IPS DF 4.7 (cell line): Measurements from ENCODE around the gene ELOVL7.
"Not testable (repeated sequence)": the region's sequence is repeated elsewhere in the genome, so short reads cannot be mapped to it uniquely, and the experiment has no call there.

ENCODE experiments used
- DNase-seq: peaks from one replicate; pipeline ENCODE4 v3.0.0-alpha.2; 2013; ENCODE audit warnings: low spot score; ENCODE audit errors: extremely low read depth

The ELOVL7 gene

GRCh38 chr5:60795424-60795950 is 48.6 kb downstream of the ELOVL7 start:
- not testable (repeated sequence) for DNase-seq

- DNase-seq, result no peak
These were observed 49.4 kb downstream of the ELOVL7 start for GRCh38 chr5:60794691-60795090.

- no peak for DNase-seq
These were observed 51.6 kb downstream of the ELOVL7 start for GRCh38 chr5:60792438-60792837.

GRCh38 chr5:60789551-60789950 is 54.5 kb downstream of the ELOVL7 start:
- DNase-seq, result no peak

GRCh38 chr5:60788863-60789513 is 55.1 kb downstream of the ELOVL7 start:
- DNase-seq, result no peak

GRCh38 chr5:60779466-60779865 is 64.6 kb downstream of the ELOVL7 start:
- no peak for DNase-seq

- no peak for DNase-seq
These were observed 67.7 kb downstream of the ELOVL7 start for GRCh38 chr5:60776343-60776742.

GRCh38 chr5:60765019-60765709 is 78.9 kb downstream of the ELOVL7 start:
- no peak for DNase-seq

GRCh38 chr5:60763061-60763460 is 81.0 kb downstream of the ELOVL7 start:
- DNase-seq, result no peak

GRCh38 chr5:60754495-60754894 is 89.6 kb downstream of the ELOVL7 start:
- DNase-seq, result no peak

- no peak for DNase-seq
These were observed 99.4 kb downstream of the ELOVL7 start for GRCh38 chr5:60744682-60745081.

GRCh38 chr5:60743511-60744314 is 100.4 kb downstream of the ELOVL7 start:
- DNase-seq, result no peak

GRCh38 chr5:60740322-60740721 is 103.7 kb downstream of the ELOVL7 start:
- DNase-seq, result no peak

- DNase-seq, result no peak
These were observed 105.1 kb downstream of the ELOVL7 start for GRCh38 chr5:60738933-60739332.

GRCh38 chr5:60738461-60738860 is 105.6 kb downstream of the ELOVL7 start:
- no peak for DNase-seq

- DNase-seq, result not testable (repeated sequence)
These were observed 113.2 kb downstream of the ELOVL7 start for GRCh38 chr5:60730858-60731257.

- DNase-seq, result no peak
These were observed 116.9 kb downstream of the ELOVL7 start for GRCh38 chr5:60727033-60727679.

- no peak for DNase-seq
These were observed 119.9 kb downstream of the ELOVL7 start for GRCh38 chr5:60724126-60724525.

GRCh38 chr5:60722416-60722815 is 121.7 kb downstream of the ELOVL7 start:
- DNase-seq, result no peak

GRCh38 chr5:60719329-60719728 is 124.7 kb downstream of the ELOVL7 start:
- DNase-seq, result no peak

- DNase-seq, result no peak
These were observed 125.7 kb downstream of the ELOVL7 start for GRCh38 chr5:60718166-60718892.
